NCI-H1105 (cell line): Measurements from ENCODE around the gene RGL1.

Source experiments
- DNase-seq: peaks from one replicate; lab custom pipeline; 2025; lab: John Stamatoyannopoulos, UW

Gene RGL1

GRCh38 chr1:183889095-183889494 lies 84.2 kb downstream of the RGL1 start:
- no peak for DNase-seq

DNA sequence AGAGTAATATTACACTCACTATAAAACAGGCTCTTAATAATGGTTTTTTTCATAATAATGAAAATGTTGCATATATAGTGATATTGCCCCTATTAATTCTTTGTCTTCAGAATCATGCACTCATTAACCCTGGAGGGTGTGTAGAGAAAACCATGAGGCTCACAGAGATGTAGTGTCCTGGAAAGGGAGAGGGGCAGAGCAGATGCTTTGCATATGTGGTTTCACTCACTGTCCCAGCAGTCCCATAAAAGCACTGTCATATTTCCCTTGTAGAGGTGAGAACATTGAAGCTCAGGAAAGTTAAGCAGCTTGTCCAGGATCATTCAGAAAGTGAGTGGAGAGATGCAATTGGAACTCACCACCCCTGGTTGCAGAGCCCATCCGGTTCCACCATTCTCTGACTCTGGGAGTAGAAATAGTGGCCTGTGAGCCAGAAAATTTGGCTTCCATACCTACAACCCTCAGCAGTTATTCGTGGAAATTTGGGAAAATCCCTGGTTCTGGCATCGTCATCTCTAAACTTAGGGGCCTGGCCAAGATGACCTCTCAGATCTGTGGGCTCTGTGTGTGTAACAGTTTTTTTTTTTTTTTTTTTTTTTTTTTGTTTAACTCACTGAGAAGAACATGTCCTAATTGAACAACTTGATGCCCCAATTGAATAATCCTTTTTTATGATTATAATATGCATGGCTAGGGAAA lies 86.4 kb downstream of the RGL1 start:
- DNase-seq: no peak

DNA sequence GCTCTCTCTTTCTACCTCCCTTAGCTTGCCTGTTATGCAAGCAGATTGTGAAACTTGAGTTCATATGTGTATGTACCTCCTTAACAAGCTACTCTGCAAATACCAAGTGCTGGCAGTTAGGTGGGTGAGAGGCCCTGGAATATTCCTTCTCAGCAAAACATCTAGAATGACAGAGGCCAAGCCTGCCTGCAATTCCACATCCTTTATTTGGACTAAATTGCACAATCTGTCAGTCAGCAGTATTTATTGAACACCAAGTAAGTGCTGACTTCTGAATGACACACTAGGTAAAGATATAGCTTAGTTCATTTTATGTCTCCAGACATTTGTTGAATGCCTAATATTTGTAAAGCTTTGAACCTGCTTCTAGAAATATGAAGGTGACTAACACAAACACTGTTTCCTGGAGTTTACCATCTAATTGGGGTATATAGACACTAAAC lies 87.5 kb downstream of the RGL1 start:
- no peak for DNase-seq

DNA sequence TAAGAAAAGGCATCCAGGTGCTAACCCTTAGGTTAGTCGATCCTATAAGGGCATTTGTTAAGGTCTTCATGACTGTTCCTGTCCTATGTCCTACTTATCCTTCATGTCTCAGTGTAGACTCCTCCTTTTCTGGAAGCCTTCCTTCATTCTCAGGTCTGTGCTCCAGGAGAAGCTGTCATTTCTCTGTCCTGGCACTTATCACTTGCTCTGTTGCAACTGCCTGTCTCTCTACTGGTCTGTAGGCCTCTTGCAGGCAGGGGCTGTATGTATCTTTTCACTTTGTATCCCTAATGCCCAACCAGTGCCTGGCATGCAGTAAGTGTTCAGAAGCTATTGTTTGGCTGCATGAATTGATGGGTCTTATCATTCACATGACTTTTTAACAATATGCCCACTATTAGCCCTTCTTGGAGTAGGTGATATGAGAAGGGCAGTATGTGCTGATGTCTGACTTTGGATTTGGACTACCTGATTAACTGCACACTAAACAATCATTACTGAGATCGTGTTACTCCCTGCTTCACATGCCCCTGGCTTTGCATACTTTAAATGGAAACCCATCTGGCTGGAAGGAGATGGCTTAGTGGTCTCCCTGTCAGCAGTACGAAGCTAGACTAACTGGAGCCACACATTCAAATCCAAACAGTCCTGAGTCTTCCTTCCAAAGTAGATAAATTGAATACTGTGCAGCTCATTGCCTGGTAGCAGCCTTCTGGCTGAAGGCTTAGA lies 88.8 kb downstream of the RGL1 start:
- no peak for DNase-seq

- no peak for DNase-seq
These were observed 89.3 kb downstream of the RGL1 start for GRCh38 chr1:183894290-183894565.

DNA sequence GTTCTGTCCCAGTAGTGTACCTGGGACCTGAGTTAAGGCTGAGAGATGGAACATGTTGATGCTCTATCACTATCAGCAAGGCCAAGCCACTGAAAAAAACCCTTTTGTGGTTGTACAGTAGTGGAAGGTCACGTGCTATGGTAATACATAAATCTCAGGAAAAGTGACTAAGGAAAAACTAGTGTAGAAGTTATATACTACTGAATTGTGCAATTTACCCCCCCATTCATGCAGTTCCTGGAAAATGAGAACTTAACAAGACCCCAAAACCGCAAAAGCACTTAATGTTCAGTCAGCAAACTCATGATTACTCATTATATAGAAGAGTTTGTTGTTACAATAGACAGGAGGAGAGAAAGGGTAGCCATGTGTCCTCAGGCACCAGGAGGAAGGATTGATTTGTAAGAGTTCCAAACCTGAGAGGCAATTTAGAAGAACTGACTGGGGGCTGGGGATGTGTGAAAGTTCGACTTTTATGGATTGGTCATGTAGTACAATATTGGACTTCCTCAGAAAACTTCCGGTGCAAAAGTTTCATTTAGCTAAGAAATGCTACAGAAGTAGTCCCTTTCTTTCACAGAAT lies 91.6 kb downstream of the RGL1 start:
- DNase-seq: no peak

GRCh38 chr1:183898001-183898396 lies 93.1 kb downstream of the RGL1 start:
- no peak for DNase-seq

DNA sequence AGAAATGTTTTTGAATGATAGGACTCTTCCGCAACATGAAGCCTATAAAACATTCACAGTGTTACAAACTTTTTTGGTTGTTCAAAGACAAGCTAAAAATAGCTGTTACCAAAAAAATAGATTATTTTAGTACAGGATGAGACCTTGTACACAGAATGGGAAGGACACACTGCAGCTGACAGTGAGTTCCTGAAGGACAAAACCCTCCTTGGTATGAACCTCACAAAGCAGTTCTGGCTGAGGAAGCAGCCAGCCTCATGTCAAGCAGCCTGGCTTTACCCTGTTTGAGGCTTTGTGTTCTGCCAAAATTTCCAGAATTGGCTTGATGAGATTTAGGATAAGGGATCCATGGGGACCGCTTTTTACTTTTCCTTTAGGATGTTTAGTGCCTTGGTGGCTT lies 93.7 kb downstream of the RGL1 start:
- no peak for DNase-seq

- DNase-seq: no peak
These were observed 96.9 kb downstream of the RGL1 start for GRCh38 chr1:183901748-183902330.

DNA sequence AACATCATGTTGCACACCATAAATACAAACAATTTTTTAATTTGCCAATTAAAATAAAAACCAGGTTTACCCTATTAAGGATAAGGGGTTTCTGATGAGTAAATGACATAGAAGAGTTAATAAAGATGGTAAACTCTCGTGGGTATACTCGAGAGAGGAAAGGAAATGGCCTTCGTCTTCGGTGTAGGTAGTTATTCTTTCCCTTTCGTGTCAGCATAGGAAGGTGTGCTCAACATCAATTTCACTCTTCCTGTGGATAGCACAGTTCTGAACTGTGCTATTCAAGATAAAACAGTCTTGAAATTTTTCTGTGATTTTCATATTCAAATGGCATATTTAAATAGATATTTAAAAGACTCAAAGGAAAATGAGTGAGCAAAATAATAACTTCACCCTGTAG lies 98.2 kb downstream of the RGL1 start:
- DNase-seq: no peak

- no peak for DNase-seq
These were observed 100.7 kb downstream of the RGL1 start for GRCh38 chr1:183905508-183906113.

GRCh38 chr1:183907070-183907469 lies 102.2 kb downstream of the RGL1 start:
- no peak for DNase-seq

GRCh38 chr1:183908079-183908478 lies 103.2 kb downstream of the RGL1 start:
- no peak for DNase-seq

- no peak for DNase-seq
These were observed 104.8 kb downstream of the RGL1 start for GRCh38 chr1:183909672-183910071.

DNA sequence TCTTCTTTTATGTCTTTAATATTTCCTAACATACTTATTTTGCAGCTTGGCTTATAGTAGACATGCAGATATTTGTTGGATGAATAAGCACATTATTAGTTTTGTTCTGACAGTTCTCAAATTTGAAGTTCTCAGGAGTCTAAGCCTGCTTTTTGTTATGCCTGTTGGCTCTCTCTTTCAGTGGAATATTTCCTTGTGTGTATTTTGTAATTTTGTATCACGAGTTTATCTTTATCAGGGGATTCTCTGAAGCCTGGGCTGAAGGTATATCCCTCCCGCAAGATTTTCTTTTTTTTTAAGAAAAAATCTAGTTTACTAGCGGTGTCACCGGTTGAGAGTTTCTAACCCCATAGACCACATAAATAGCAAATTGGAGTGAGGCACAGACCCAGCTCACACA lies 105.9 kb downstream of the RGL1 start:
- DNase-seq: no peak

- DNase-seq: no peak
These were observed 106.4 kb downstream of the RGL1 start for GRCh38 chr1:183911285-183911684.

DNA sequence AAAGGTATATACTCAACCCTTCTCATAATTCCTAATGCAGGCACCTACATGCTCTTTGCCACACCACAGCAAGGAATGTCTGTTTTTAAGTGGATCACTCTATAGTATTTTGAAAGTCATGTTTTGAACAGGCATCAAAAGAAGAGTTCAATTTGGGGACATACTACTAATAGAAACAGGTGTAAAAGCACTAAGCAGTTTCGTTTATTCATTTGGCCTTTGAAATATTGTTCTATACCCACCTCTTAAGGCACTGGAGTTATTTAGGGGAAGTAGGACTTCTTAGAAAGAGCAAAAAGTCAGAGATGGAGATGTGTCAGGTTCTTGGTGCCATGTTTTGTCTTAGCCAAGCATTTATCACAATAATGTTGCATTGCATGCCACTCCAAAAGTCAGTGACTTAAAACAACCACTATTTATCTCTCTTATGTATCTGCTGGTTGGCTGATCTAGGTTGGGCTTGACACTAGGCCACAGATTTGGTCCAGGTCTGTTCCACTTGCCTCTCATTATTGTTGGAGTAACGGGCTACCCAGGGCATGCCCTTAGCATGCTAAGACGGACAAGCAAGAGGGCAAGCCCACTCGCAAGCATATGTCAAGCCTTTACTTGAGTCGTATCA lies 107.5 kb downstream of the RGL1 start:
- DNase-seq: no peak

GRCh38 chr1:183913567-183913993 lies 108.7 kb downstream of the RGL1 start:
- DNase-seq: no peak

DNA sequence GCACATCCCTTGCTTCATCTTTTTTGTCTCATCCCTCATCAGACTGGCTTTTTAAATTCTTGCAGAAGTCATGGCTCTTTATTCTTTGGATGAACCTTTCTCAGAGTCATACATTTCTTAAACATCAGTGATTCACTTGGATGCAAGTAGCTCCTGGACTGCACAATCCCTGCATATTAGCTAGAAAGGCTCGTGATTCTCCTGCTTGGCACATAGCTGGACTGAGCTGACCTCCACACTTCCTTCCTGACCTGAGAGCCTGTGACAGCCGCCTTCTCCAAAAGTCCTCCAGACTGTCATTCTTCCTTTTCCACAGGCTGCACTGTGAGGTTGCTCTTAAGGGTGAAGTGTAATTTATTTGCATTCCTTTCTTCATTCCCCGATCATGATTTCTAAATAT lies 109.4 kb downstream of the RGL1 start:
- DNase-seq: no peak

GRCh38 chr1:183914891-183915290 lies 110.0 kb downstream of the RGL1 start:
- DNase-seq: no peak

DNA sequence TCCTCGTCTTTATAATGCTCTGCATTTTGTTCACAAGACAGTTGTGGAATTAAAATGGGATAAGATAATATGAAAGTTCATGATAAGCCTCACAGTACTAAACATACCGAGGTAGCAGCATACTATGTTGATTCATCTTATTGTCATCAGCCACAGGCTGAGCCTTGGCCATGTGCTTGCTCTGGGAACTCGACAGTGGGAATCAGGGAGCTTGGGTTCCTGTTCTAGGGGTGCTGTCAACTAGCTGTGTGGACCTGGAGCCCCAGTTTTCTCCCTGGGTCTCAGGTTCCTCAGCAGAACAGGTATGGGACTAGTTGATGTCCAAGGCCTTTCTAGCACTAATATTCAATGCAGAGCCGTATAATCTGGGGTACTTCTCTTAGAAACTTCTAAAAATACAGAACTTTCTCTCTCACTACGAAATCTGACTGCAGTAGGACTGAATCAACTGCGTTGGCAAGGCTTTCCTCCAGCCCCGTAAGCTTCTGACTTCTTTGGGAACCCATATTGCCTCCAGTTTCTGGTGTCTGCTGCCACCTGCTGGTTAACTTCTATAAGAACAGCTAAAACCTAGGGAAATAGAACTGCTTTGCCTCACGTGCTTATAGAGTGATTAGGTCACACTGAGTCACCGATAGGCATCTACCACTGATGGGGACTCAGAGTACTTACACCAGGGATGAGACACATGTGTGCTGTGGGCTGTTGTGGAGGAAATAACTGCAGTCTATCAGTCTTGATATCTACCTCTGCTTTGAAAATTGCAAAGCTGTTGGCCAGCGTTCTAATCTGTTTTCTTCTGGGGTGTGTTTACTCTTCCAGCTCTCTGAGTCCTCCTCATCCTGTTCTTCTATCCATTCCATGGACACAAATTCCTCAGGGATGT lies 110.9 kb downstream of the RGL1 start:
- DNase-seq: peak; percentile 64
